Stimulated activated CD4-positive, alpha-beta T cell treated with anti-CD3 and anti-CD28 coated beads, Interleukin-12 subunit alpha, Interleukin-12 subunit beta, amount 100 ng/mL, for 24 hours (primary cell): ENCODE measurements around the gene SLC16A7.

ENCODE experiments used
- DNase-seq, 2 experiments: peaks; one replicate each; pipeline ENCODE4 v3.0.0-alpha.2; 2020; ENCODE audit warnings: low read depth in 2 of 2

The SLC16A7 gene

GRCh38 chr12:59624732-59625460, 29.1 kb downstream of the SLC16A7 start:
- no peak for DNase-seq

GRCh38 chr12:59626382-59626781, 30.6 kb downstream of the SLC16A7 start:
- DNase-seq = no peak

GRCh38 chr12:59627582-59627981, 31.8 kb downstream of the SLC16A7 start:
- DNase-seq = no peak

- DNase-seq = no peak
Measured at GRCh38 chr12:59629890-59630289, 34.1 kb downstream of the SLC16A7 start.

GRCh38 chr12:59632408-59632807, 36.6 kb downstream of the SLC16A7 start:
- DNase-seq = no peak

GRCh38 chr12:59634254-59634653, 38.4 kb downstream of the SLC16A7 start:
- no peak for DNase-seq

- DNase-seq = no peak
Measured at GRCh38 chr12:59636945-59637691, 41.3 kb downstream of the SLC16A7 start.

GRCh38 chr12:59637692-59638070, 41.9 kb downstream of the SLC16A7 start:
- DNase-seq = no peak

GRCh38 chr12:59643550-59643949, 47.7 kb downstream of the SLC16A7 start:
- DNase-seq = no peak

- DNase-seq = no peak
Measured at GRCh38 chr12:59645242-59645641, 49.4 kb downstream of the SLC16A7 start.

- DNase-seq = no peak
Measured at GRCh38 chr12:59646636-59647035, 50.8 kb downstream of the SLC16A7 start.

- no peak for DNase-seq
Measured at GRCh38 chr12:59649203-59649602, 53.4 kb downstream of the SLC16A7 start.

- DNase-seq = no peak
Measured at GRCh38 chr12:59650588-59651228, 54.9 kb downstream of the SLC16A7 start.

GRCh38 chr12:59651229-59651920, 55.5 kb downstream of the SLC16A7 start:
- DNase-seq = no peak

GRCh38 chr12:59652130-59652529, 56.3 kb downstream of the SLC16A7 start:
- DNase-seq = no peak

- no peak for DNase-seq
Measured at GRCh38 chr12:59654061-59654460, 58.2 kb downstream of the SLC16A7 start.

GRCh38 chr12:59657266-59657665, 61.4 kb downstream of the SLC16A7 start:
- no peak for DNase-seq

- DNase-seq = no peak
Measured at GRCh38 chr12:59657711-59658110, 61.9 kb downstream of the SLC16A7 start.

- no peak for DNase-seq
Measured at GRCh38 chr12:59660148-59660547, 64.3 kb downstream of the SLC16A7 start.

GRCh38 chr12:59660921-59661597, 65.2 kb downstream of the SLC16A7 start:
- DNase-seq = no peak

GRCh38 chr12:59664495-59664894, 68.7 kb downstream of the SLC16A7 start:
- DNase-seq = no peak

GRCh38 chr12:59665701-59666100, 69.9 kb downstream of the SLC16A7 start:
- DNase-seq = no peak
